Ascending aorta (tissue), 2 donors: ENCODE measurements around the gene CACNB1. TPM values are rescaled to one million over a fixed set of nuclear protein-coding genes. Genes with fewer than 3 reads are reported as not detected.

Experiments used
- DNase-seq, 2 donors: peaks; one replicate each; pipeline ENCODE4 v3.0.0-alpha.2; 2019; ENCODE audit warnings: low spot score in 2 of 2
- H3K27ac ChIP-seq, 2 donors: fragments of 200-600 bp; sonication (generic); one replicate each; pipeline ENCODE4 v1.5.1; 2016 to 2017; ENCODE audit warnings: mild to moderate bottlenecking in 1 of 2
- H3K27me3 ChIP-seq: fragments of 200-600 bp; sonication (generic); one replicate; pipeline ENCODE4 v1.5.1; 2017
- H3K36me3 ChIP-seq, 2 donors: fragments of 200-600 bp; sonication (generic); one replicate each; pipeline ENCODE4 v1.5.1; 2016
- H3K4me1 ChIP-seq, 2 donors: fragments of 200-600 bp; sonication (generic); one replicate each; pipeline ENCODE4 v1.5.1; 2016 to 2017; ENCODE audit warnings: mild to moderate bottlenecking in 1 of 2
- H3K4me3 ChIP-seq, 2 donors: fragments of 200-600 bp; sonication (generic); one replicate each; pipeline ENCODE4 v1.5.1; 2016 to 2017; ENCODE audit warnings: mild to moderate bottlenecking in 1 of 2
- H3K9me3 ChIP-seq, 2 donors: fragments of 200-600 bp; sonication (generic); one replicate each; pipeline ENCODE4 v1.5.1; 2016
- intact Hi-C: fragments of 100-400 bp; cut with DNase I; formaldehyde crosslinking; loops from one replicate; pipeline ENCODE4 v1.15.1; 2023
- total RNA-seq: library from RNA; depleted of rRNA; stranded (reverse); fragments of >200 nt; gene quantifications from one replicate; pipeline ENCODE4 v1.1.0, GENCODE V29; 2016
- TF ChIP-seq, protein P1 (sequence below), 3 experiments: fragments of 200-600 bp in 2 of 3; fragments of 450-650 bp in 1 of 3; sonication (generic) in 2 of 3; IDR thresholded peaks; one replicate each; pipeline ENCODE4 v1.5.1; 2016 to 2019; ENCODE audit warnings: antibody characterized with exemption in 3 of 3, mild to moderate bottlenecking in 1 of 3, moderate library complexity in 1 of 3

The CACNB1 gene
- total RNA-seq, 1 donor from 2014 or later: 9.6 TPM

GRCh38 chr17:39229274-39229913, 31.9 kb upstream of the CACNB1 start:
- TF ChIP-seq, protein P1, sequence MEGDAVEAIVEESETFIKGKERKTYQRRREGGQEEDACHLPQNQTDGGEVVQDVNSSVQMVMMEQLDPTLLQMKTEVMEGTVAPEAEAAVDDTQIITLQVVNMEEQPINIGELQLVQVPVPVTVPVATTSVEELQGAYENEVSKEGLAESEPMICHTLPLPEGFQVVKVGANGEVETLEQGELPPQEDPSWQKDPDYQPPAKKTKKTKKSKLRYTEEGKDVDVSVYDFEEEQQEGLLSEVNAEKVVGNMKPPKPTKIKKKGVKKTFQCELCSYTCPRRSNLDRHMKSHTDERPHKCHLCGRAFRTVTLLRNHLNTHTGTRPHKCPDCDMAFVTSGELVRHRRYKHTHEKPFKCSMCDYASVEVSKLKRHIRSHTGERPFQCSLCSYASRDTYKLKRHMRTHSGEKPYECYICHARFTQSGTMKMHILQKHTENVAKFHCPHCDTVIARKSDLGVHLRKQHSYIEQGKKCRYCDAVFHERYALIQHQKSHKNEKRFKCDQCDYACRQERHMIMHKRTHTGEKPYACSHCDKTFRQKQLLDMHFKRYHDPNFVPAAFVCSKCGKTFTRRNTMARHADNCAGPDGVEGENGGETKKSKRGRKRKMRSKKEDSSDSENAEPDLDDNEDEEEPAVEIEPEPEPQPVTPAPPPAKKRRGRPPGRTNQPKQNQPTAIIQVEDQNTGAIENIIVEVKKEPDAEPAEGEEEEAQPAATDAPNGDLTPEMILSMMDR (IDR thresholded peaks at IDR 0.05): no peak
- intact Hi-C loops: no loop called here
- Histone ChIP-seq H3K36me3 (no peaks in the 10 kb centered on the region), H3K4me3 (no peak overlapping the region), H3K4me1 (peaks cover 6 to 26% of the 10 kb centered on the region in 2 donors), H3K9me3 (no peaks in the 10 kb centered on the region), H3K27ac (peak overlapping the region in 1 of 2 donors; percentile 4), H3K27me3 (no peaks in the 10 kb centered on the region)
- no peak for DNase-seq

DNA sequence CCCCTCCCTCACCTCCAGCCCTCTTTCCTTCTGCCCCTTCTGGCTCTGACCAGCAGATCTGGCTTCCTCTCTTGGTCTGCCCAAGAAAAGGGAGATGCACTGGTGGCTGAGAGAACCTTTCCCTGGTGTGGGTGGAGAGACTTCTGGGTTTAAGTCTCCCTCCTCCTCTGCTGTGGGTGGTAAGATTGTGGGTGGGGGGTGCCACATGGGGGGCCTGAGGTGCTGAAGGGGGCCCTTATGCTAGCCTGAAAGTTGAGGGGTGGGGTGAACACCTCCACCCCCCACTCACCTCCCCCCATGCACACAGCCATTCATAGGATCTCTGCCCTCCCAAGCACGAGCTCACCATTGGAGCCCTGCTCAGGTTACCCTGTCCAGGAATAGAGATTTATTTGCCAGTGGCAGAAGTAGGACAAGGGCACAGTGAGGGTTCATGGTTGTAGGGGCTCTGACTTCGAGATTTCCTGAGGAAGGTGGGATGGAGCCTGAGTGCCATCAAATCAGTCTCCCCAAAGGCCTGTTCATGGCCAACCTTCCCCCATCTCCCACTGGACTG, 30.0 kb upstream of the CACNB1 start:
- intact Hi-C loops: no loop called here
- Histone ChIP-seq H3K4me3 (no peak overlapping the region), H3K27me3 (no peaks in the 10 kb centered on the region), H3K36me3 (no peaks in the 10 kb centered on the region), H3K27ac (no peak overlapping the region), H3K9me3 (no peaks in the 10 kb centered on the region), H3K4me1 (peaks cover 8 to 32% of the 10 kb centered on the region in 2 donors)
- no peak for DNase-seq
- TF ChIP-seq, protein P1 (IDR thresholded peaks at IDR 0.05): no peak

DNA sequence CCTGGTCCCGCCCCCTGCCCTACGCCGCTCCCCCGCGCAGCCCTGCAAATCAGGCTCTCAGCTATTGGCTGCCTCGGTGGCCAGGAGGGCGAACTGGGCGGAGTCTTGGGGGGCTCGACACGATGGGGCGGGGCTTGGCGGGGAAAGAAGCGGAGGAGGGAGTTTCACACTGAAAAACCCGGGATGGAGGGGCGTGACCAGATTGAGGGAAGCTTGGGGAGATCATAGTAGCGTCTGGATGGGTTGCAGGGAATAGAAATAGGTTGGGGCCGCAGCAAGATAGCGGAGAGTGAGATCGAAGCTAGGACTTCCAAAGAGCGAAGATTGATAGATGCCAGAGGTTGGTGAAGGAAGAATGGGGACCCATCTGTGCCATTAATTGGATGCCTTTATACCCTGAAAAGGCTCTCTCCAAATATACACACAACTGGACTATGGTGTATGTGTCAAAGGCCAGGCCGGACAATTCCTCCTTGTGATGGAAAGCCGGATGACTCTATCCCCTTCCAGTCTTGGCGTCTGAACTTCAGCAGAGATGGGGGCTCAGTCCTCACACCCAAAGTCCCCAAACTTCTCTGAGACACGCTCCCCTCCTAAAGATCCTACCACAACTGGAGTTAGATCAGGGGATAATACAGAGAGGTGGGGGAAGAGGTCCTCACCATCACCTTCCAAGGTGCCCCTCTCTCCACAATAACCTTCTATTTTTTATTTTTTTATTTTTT, 28.7 kb upstream of the CACNB1 start:
- Histone ChIP-seq H3K27me3 (no peaks in the 10 kb centered on the region), H3K4me3 (peak overlapping the region; percentile 59 to 75), H3K36me3 (no peaks in the 10 kb centered on the region), H3K4me1 (peaks cover 13 to 30% of the 10 kb centered on the region in 2 donors), H3K27ac (peak overlapping the region; percentile 85 to 87), H3K9me3 (no peaks in the 10 kb centered on the region)
- intact Hi-C loops: loop anchor here (2.0 kb wide), 1 partner anchor 17 kb away; no protein-coding TSS in a partner anchor
- peak; percentile 60 to 93 for DNase-seq
- TF ChIP-seq, protein P1 (IDR thresholded peaks at IDR 0.05): no peak

GRCh38 chr17:39225308-39225958, 28.0 kb upstream of the CACNB1 start, which contains the start of gene STAC2:
STAC2 (minus strand) TSS chr17:39225945; CDS start chr17:39225502, 443 bp downstream.
- Histone ChIP-seq H3K27me3 (no peaks in the 10 kb centered on the region), H3K4me3 (peak within 1 kb of the TSS; percentile 59 to 75), H3K36me3 (no peaks in the 10 kb centered on the region), H3K9me3 (no peaks in the 10 kb centered on the region), H3K27ac (peak within 1 kb of the TSS; percentile 85 to 87), H3K4me1 (peaks cover 13 to 27% of the 10 kb centered on the region in 2 donors)
- DNase-seq: no peak
- intact Hi-C loops: loop anchor here (2.0 kb wide), 1 partner anchor 17 kb away; no protein-coding TSS in a partner anchor
- TF ChIP-seq, protein P1 (IDR thresholded peaks at IDR 0.05): no peak

GRCh38 chr17:39224778-39225307, 27.4 kb upstream of the CACNB1 start:
- TF ChIP-seq, protein P1 (IDR thresholded peaks at IDR 0.05): no peak
- H3K27ac ChIP-seq: peak overlapping the region; percentile 85 to 87
- DNase-seq: no peak
- H3K9me3 ChIP-seq: no peaks in the 10 kb centered on the region
- peak overlapping the region; percentile 59 to 75 for H3K4me3 ChIP-seq
- H3K4me1 ChIP-seq: peaks cover 13 to 32% of the 10 kb centered on the region in 2 donors
- H3K36me3 ChIP-seq: no peaks in the 10 kb centered on the region
- no peaks in the 10 kb centered on the region for H3K27me3 ChIP-seq
- intact Hi-C loops: loop anchor here (2.0 kb wide), 1 partner anchor 16 kb away; no protein-coding TSS in a partner anchor
